NCI-H2081 (cell line): ENCODE data around the gene AFAP1.

ENCODE experiments used
- DNase-seq, 2 experiments: peaks; one replicate each; lab custom pipeline; 2025; lab: John Stamatoyannopoulos, UW

AFAP1 gene

GRCh38 chr4:7841071-7841470 is 98.6 kb downstream of the AFAP1 start:
- DNase-seq: no peak

GRCh38 chr4:7839856-7840255 is 99.8 kb downstream of the AFAP1 start:
- no peak for DNase-seq

GRCh38 chr4:7838136-7838782 is 101.4 kb downstream of the AFAP1 start:
- DNase-seq: no peak

GRCh38 chr4:7837597-7838135 is 102.0 kb downstream of the AFAP1 start:
- DNase-seq: no peak

- DNase-seq: no peak
Observed at GRCh38 chr4:7831858-7832730, 107.6 kb downstream of the AFAP1 start.

- DNase-seq: no peak
Observed at GRCh38 chr4:7831330-7831729, 108.3 kb downstream of the AFAP1 start.

GRCh38 chr4:7830747-7831146 is 108.9 kb downstream of the AFAP1 start:
- DNase-seq: no peak

- DNase-seq: no peak
Observed at GRCh38 chr4:7829652-7830580, 109.7 kb downstream of the AFAP1 start.

GRCh38 chr4:7828793-7829301 is 110.8 kb downstream of the AFAP1 start:
- no peak for DNase-seq

- DNase-seq: no peak
Observed at GRCh38 chr4:7828011-7828720, 111.5 kb downstream of the AFAP1 start.

GRCh38 chr4:7827566-7827965 is 112.1 kb downstream of the AFAP1 start:
- DNase-seq: no peak

- no peak for DNase-seq
Observed at GRCh38 chr4:7826909-7827306, 112.8 kb downstream of the AFAP1 start.

- DNase-seq: no peak
Observed at GRCh38 chr4:7826176-7826908, 113.3 kb downstream of the AFAP1 start.

- DNase-seq: no peak
Observed at GRCh38 chr4:7824218-7824617, 115.4 kb downstream of the AFAP1 start.

GRCh38 chr4:7823416-7823824 is 116.2 kb downstream of the AFAP1 start:
- no peak for DNase-seq

GRCh38 chr4:7822877-7823276 is 116.8 kb downstream of the AFAP1 start:
- DNase-seq: no peak

GRCh38 chr4:7822137-7822505 is 117.5 kb downstream of the AFAP1 start:
- DNase-seq: no peak

- DNase-seq: no peak
Observed at GRCh38 chr4:7821245-7822136, 118.2 kb downstream of the AFAP1 start.

- no peak for DNase-seq
Observed at GRCh38 chr4:7820031-7820818, 119.4 kb downstream of the AFAP1 start.
